Colonic mucosa (tissue), 4 donors: Measurements from ENCODE around the gene TMEM273. TPM values are rescaled to one million over a fixed set of nuclear protein-coding genes. Genes with fewer than 3 reads are reported as not detected.
A peak's percentile ranks its signal among the peaks of the same experiment; 100 is the strongest.

ENCODE experiments used
- DNase-seq: peaks from one replicate; pipeline ENCODE4 v3.0.0-alpha.2; 2020
- H3K27ac ChIP-seq: fragments of 200-600 bp; one replicate; pipeline ENCODE4 v1.8.0; 2021
- H3K27me3 ChIP-seq: fragments of 200-600 bp; one replicate; pipeline ENCODE4 v1.8.0; 2021
- H3K36me3 ChIP-seq: fragments of 200-600 bp; one replicate; pipeline ENCODE4 v1.8.0; 2021
- H3K4me1 ChIP-seq: fragments of 200-600 bp; one replicate; pipeline ENCODE4 v1.8.0; 2021; ENCODE audit warnings: mild to moderate bottlenecking
- H3K4me3 ChIP-seq: fragments of 200-600 bp; one replicate; pipeline ENCODE4 v1.8.0; 2021
- H3K9ac ChIP-seq, 2 donors: one replicate each; pipeline ENCODE4 v1.7.0; 2013; ENCODE audit warnings: control low read depth in 2 of 2, low read depth in 2 of 2, low read length in 2 of 2
- H3K9me3 ChIP-seq: fragments of 200-600 bp; one replicate; pipeline ENCODE4 v1.8.0; 2021
- intact Hi-C: fragments of 100-400 bp; cut with DNase I; formaldehyde crosslinking; loops from one replicate; pipeline ENCODE4 v1.14.1; 2022
- total RNA-seq, 2 donors: library from RNA; stranded (reverse); fragmentation: NEBNext Ultra II Directional in 1 of 2; extraction: Animal tissue kit (Norgen Biotek cat#: 25700) in 1 of 2; gene quantifications; one replicate each; pipeline ENCODE4 v1.2.1, GENCODE V29; 2021
- TF ChIP-seq, protein P1 (sequence below): fragments of 200-600 bp; IDR thresholded peaks from one replicate; pipeline ENCODE4 v1.8.0; 2022; ENCODE audit warnings: antibody characterized with exemption, mild to moderate bottlenecking
- donor health status: healthy.
- donor health status: DM: no; HTN: no; CAD: no.
- donor health status: DM: no; HTN: no; CAD: no.

Gene TMEM273
- total RNA-seq, 2 donors from 2014 or later, result 3.4 to 5.1 TPM

GRCh38 chr10:49115796-49116508 lies 72.2 kb downstream of the TMEM273 start:
- no peaks in the 10 kb centered on the region for H3K9me3 ChIP-seq
- peaks cover 4% of the 10 kb centered on the region for H3K27me3 ChIP-seq
- TF ChIP-seq, protein P1, sequence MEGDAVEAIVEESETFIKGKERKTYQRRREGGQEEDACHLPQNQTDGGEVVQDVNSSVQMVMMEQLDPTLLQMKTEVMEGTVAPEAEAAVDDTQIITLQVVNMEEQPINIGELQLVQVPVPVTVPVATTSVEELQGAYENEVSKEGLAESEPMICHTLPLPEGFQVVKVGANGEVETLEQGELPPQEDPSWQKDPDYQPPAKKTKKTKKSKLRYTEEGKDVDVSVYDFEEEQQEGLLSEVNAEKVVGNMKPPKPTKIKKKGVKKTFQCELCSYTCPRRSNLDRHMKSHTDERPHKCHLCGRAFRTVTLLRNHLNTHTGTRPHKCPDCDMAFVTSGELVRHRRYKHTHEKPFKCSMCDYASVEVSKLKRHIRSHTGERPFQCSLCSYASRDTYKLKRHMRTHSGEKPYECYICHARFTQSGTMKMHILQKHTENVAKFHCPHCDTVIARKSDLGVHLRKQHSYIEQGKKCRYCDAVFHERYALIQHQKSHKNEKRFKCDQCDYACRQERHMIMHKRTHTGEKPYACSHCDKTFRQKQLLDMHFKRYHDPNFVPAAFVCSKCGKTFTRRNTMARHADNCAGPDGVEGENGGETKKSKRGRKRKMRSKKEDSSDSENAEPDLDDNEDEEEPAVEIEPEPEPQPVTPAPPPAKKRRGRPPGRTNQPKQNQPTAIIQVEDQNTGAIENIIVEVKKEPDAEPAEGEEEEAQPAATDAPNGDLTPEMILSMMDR, result no peak
- H3K36me3 ChIP-seq, result no peaks in the 10 kb centered on the region
- no peak overlapping the region for H3K27ac ChIP-seq
- no peak for DNase-seq
- intact Hi-C loops, result no loop called here
- no peak overlapping the region for H3K9ac ChIP-seq
- no peak overlapping the region for H3K4me3 ChIP-seq
- H3K4me1 ChIP-seq, result no peaks in the 10 kb centered on the region

DNA sequence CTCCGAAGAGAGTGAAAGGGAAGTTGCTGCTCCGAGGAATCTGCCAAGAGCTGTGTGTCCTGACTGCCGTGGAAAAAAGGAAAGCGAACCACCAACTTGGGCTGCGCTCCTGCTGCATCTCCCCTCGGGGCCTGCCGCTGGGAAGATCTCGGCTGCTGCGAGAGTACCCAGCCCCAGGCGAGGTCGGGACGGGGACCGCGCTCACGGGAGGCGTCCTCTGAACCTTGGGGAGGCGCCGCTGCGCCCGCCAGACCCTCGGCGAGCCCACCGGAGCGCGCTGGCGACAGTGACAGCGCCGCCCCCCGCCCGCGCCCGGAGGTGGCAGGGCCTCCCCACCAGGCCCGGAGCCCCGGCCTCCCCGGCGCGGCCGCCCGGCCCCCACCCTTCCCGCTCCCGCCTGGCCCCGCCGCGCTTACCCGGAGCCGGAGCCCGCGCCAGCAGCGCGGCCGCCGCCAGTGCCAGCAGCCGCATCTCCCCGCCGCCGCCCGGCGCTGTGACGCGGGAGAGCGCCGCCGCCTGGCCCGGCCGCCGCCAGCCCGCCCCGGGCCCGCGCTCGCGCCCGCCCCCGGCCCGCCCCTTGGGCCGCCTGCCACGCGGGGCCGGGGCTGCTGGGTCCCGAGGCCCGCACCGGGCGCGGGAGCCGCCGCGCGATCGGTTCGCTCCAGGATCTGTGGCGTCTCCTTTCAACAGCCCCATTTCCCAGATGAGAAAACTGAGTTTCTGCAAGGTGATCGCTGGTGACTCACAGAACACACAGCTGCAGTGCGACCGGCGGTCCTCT lies 73.0 kb downstream of the TMEM273 start, which contains the start of gene VSTM4:
Gene VSTM4 (minus strand): TSS at position 508 of the 781 bp plus-strand sequence. CDS start 37 bp downstream, at position 471.
- Histone ChIP-seq H3K36me3 (no peaks in the 10 kb centered on the region), H3K9ac (peak within 1 kb of the TSS in 1 of 2 donors; percentile 68), H3K4me3 (peak within 1 kb of the TSS; percentile 24), H3K27me3 (peaks cover 4% of the 10 kb centered on the region), H3K4me1 (no peaks in the 10 kb centered on the region), H3K27ac (peak within 1 kb of the TSS; percentile 32), H3K9me3 (no peaks in the 10 kb centered on the region)
- DNase-seq, result no peak
- TF ChIP-seq, protein P1, result no peak
- intact Hi-C loops, result no loop called here

DNA sequence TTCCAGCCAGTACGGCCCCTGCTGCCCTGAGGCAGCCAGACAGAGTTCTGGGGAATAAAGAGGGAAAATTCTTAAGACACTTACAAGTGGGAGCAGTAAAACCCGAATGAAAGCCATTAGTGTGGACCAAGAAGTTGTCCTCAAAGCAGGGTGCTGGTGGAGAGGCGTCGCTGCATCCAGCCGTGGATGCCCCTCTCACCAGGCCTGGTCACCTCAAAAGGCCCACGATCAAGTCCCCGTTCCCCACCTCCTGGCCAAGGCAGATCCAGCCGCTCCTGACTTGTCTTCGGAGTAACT lies 73.5 kb downstream of the TMEM273 start:
- peak overlapping the region; percentile 24 for H3K4me3 ChIP-seq
- no peaks in the 10 kb centered on the region for H3K4me1 ChIP-seq
- H3K27me3 ChIP-seq, result peaks cover 4% of the 10 kb centered on the region
- peak overlapping the region; percentile 32 for H3K27ac ChIP-seq
- H3K9ac ChIP-seq, result peak overlapping the region in 1 of 2 donors; percentile 68
- no peak for DNase-seq
- TF ChIP-seq, protein P1, result no peak
- intact Hi-C loops, result no loop called here
- H3K36me3 ChIP-seq, result no peaks in the 10 kb centered on the region
- no peaks in the 10 kb centered on the region for H3K9me3 ChIP-seq

- intact Hi-C loops, result no loop called here
- H3K4me3 ChIP-seq, result no peak overlapping the region
These were observed 74.5 kb downstream of the TMEM273 start for GRCh38 chr10:49113741-49114141.

GRCh38 chr10:49112851-49113250 lies 75.3 kb downstream of the TMEM273 start:
- intact Hi-C loops, result no loop called here
- TF ChIP-seq, protein P1, result no peak
- Histone ChIP-seq H3K4me3 (no peak overlapping the region), H3K4me1 (no peaks in the 10 kb centered on the region), H3K9ac (no peak overlapping the region), H3K9me3 (no peaks in the 10 kb centered on the region), H3K27me3 (peaks cover 4% of the 10 kb centered on the region), H3K27ac (no peak overlapping the region), H3K36me3 (no peaks in the 10 kb centered on the region)
- DNase-seq, result no peak

More at GRCh38 chr10:49113741-49114141, 74.5 kb downstream of the TMEM273 start:
- no peaks in the 10 kb centered on the region for H3K9me3 ChIP-seq
- no peak for DNase-seq
- H3K36me3 ChIP-seq, result no peaks in the 10 kb centered on the region
- H3K4me1 ChIP-seq, result no peaks in the 10 kb centered on the region
- TF ChIP-seq, protein P1, result no peak
- no peak overlapping the region for H3K27ac ChIP-seq
- H3K9ac ChIP-seq, result no peak overlapping the region
- peaks cover 4% of the 10 kb centered on the region for H3K27me3 ChIP-seq
